HepG2 (cell line): ENCODE data around the gene GPER1. TPM values are rescaled to one million over a fixed set of nuclear protein-coding genes. Genes with fewer than 3 reads are reported as not detected.

Experiments used
- ELF3 ChIP-seq: IDR thresholded peaks from 2 replicates; pipeline ENCODE4 v1.6.1; 2016; ENCODE audit warnings: missing genetic modification reagents, missing compliant biosample characterization
- MYC ChIP-seq: sonication (generic); formaldehyde crosslinking; IDR thresholded peaks from 2 replicates; pipeline ENCODE4 v1.9.0; 2021; ENCODE audit warnings: missing genetic modification reagents, borderline replicate concordance
- NR1H2 ChIP-seq: sonication (generic); formaldehyde crosslinking; IDR thresholded peaks from 2 replicates; pipeline ENCODE4 v1.8.1; 2022; ENCODE audit warnings: low read depth, missing genetic modification reagents, borderline replicate concordance
- PRPF4 ChIP-seq: fragments of 200-400 bp; formaldehyde crosslinking; IDR thresholded peaks from 2 replicates; pipeline ENCODE4 v1.6.1; 2016; ENCODE audit warnings: low read length, low read depth; ENCODE audit not compliant: poor library complexity, severe bottlenecking
- TBL1XR1 ChIP-seq: fragments of 150-350 bp; IDR thresholded peaks from 2 replicates; pipeline ENCODE4 v1.6.1; 2014; ENCODE audit warnings: borderline replicate concordance, low read length; ENCODE audit not compliant: partially characterized antibody
- U2AF1 ChIP-seq: fragments of 200-400 bp; formaldehyde crosslinking; optimal IDR thresholded peaks from 2 replicates; pipeline ENCODE3; 2017; ENCODE audit warnings: mild to moderate bottlenecking, low read depth, low read length
- ZBTB3 ChIP-seq: sonication (generic); formaldehyde crosslinking; IDR thresholded peaks from 2 replicates; pipeline ENCODE4 v1.4.0; 2020; ENCODE audit warnings: low read depth, mild to moderate bottlenecking, moderate library complexity, missing genetic modification reagents, borderline replicate concordance
- ZNF839 ChIP-seq: sonication (generic); formaldehyde crosslinking; IDR thresholded peaks from 2 replicates; pipeline ENCODE4 v1.4.0; 2020; ENCODE audit warnings: missing genetic modification reagents, mild to moderate bottlenecking, borderline replicate concordance
- ZSCAN25 ChIP-seq: sonication (generic); formaldehyde crosslinking; IDR thresholded peaks from 2 replicates; pipeline ENCODE4 v1.8.0; 2022; ENCODE audit warnings: mild to moderate bottlenecking, missing genetic modification reagents
- polyA plus RNA-seq, 8 experiments: library from polyadenylated mRNA; depleted of rRNA in 3 of 8; stranded (reverse) in 7 of 8; unstranded in 1 of 8; fragments of >200 nt; fragmentation: Illumina TruSeq in 4 of 8; extraction: Trizol in 4 of 8; gene quantifications; 2 replicates each; pipeline versions ENCODE4 v1.2.1 to v1.2.3, GENCODE V29; 2011 to 2016; ENCODE audit warnings: low read depth in 4 of 8, missing spikeins in 1 of 8, mixed read lengths in 1 of 8; ENCODE audit not compliant: insufficient read depth in 1 of 8
- total RNA-seq, 5 experiments: library from RNA; depleted of rRNA; stranded (reverse); fragments of >200 nt; fragmentation: Illumina TruSeq; extraction: Trizol; gene quantifications; 2 replicates each; pipeline ENCODE4 v1.2.3, GENCODE V29; 2016; ENCODE audit warnings: low read depth in 1 of 5
- TF ChIP-seq, protein P1 (sequence below), 2 experiments: fragments of 450-650 bp in 1 of 2; sonication (generic) in 1 of 2; formaldehyde crosslinking in 1 of 2; IDR thresholded peaks; 2 replicates each; pipeline versions ENCODE4 v1.6.1 to v1.8.0; 2016 to 2022; ENCODE audit warnings: antibody characterized with exemption in 1 of 2, mild to moderate bottlenecking in 1 of 2, missing genetic modification reagents in 1 of 2
- TF ChIP-seq, protein P2 (sequence below): sonication (generic); formaldehyde crosslinking; IDR thresholded peaks from 2 replicates; pipeline ENCODE4 v1.4.0; 2020; ENCODE audit warnings: mild to moderate bottlenecking, missing genetic modification reagents

The GPER1 gene
- total and polyA plus RNA-seq, 2 of the 13 experiments (the other 11 are each of a cell fraction or from before 2014, with no cell fraction given) = 12.7 to 19.7 TPM

DNA sequence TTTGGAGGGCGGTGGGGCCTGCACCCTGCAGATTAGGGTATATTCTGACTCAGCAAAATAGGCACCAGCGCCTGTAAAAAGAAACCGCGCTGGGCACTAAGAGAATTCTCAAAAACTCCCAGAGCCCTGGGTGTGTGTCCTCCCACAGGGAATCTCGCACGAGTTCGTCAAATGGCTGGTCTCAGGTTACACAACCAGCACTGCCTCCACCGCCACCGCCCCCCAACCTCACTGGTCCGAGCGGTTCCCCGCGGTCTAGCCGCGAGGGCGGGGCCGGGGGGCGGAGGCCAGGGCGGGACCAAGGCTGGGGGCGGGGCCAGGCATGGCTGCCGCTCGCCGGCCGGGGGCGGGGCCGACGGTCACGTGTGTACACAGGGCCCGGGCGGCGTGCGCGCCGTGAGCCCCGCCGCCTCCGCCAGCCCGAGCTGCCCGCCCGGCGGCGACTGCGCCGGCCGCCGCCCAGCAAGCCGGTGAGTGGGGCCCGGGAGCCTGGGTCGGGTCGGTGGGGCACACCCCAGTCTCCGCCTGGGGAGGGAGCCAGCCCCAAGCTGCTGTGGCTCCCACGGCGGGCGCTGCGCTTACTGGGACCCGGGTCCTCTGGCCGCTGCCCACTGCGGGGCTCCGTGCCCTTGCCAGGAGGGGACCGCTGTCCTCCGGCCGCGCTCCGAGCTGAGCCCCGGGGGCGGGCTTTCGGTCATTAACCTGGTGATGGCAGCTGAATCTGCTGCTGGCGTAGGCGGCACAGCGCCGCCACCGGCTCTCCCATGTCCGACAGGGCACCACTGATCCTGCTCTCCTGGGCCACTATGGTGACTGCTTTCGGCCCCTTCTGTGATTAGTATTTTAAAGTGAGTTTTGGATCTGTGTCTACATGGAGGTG lies 43.5 kb upstream of the GPER1 start, which contains the start of gene GPR146 (continued):
- TF ChIP-seq, protein P1, sequence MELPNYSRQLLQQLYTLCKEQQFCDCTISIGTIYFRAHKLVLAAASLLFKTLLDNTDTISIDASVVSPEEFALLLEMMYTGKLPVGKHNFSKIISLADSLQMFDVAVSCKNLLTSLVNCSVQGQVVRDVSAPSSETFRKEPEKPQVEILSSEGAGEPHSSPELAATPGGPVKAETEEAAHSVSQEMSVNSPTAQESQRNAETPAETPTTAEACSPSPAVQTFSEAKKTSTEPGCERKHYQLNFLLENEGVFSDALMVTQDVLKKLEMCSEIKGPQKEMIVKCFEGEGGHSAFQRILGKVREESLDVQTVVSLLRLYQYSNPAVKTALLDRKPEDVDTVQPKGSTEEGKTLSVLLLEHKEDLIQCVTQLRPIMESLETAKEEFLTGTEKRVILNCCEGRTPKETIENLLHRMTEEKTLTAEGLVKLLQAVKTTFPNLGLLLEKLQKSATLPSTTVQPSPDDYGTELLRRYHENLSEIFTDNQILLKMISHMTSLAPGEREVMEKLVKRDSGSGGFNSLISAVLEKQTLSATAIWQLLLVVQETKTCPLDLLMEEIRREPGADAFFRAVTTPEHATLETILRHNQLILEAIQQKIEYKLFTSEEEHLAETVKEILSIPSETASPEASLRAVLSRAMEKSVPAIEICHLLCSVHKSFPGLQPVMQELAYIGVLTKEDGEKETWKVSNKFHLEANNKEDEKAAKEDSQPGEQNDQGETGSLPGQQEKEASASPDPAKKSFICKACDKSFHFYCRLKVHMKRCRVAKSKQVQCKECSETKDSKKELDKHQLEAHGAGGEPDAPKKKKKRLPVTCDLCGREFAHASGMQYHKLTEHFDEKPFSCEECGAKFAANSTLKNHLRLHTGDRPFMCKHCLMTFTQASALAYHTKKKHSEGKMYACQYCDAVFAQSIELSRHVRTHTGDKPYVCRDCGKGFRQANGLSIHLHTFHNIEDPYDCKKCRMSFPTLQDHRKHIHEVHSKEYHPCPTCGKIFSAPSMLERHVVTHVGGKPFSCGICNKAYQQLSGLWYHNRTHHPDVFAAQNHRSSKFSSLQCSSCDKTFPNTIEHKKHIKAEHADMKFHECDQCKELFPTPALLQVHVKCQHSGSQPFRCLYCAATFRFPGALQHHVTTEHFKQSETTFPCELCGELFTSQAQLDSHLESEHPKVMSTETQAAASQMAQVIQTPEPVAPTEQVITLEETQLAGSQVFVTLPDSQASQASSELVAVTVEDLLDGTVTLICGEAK (IDR thresholded peaks at IDR 0.05) = no peak
- TF ChIP-seq, protein P1 (CRISPR knock-in tag; IDR thresholded peaks at IDR 0.05) = no peak; the same call in 1 of the 2 replicates
- TF ChIP-seq PRPF4 (no peak), ZNF839 (CRISPR knock-in tag) (no peak), TBL1XR1 (no peak), NR1H2 (CRISPR knock-in tag) (no peak), ELF3 (CRISPR knock-in tag) (no peak; the same call in 1 of the 2 replicates), MYC (peak; percentile 58; the same call in 1 of the 2 replicates), ZBTB3 (CRISPR knock-in tag) (0 out of 2 replicates have a peak, but pooled peaks have one; percentile 59), U2AF1 (no peak), ZSCAN25 (CRISPR knock-in tag) (no peak)
- TF ChIP-seq, protein P2, sequence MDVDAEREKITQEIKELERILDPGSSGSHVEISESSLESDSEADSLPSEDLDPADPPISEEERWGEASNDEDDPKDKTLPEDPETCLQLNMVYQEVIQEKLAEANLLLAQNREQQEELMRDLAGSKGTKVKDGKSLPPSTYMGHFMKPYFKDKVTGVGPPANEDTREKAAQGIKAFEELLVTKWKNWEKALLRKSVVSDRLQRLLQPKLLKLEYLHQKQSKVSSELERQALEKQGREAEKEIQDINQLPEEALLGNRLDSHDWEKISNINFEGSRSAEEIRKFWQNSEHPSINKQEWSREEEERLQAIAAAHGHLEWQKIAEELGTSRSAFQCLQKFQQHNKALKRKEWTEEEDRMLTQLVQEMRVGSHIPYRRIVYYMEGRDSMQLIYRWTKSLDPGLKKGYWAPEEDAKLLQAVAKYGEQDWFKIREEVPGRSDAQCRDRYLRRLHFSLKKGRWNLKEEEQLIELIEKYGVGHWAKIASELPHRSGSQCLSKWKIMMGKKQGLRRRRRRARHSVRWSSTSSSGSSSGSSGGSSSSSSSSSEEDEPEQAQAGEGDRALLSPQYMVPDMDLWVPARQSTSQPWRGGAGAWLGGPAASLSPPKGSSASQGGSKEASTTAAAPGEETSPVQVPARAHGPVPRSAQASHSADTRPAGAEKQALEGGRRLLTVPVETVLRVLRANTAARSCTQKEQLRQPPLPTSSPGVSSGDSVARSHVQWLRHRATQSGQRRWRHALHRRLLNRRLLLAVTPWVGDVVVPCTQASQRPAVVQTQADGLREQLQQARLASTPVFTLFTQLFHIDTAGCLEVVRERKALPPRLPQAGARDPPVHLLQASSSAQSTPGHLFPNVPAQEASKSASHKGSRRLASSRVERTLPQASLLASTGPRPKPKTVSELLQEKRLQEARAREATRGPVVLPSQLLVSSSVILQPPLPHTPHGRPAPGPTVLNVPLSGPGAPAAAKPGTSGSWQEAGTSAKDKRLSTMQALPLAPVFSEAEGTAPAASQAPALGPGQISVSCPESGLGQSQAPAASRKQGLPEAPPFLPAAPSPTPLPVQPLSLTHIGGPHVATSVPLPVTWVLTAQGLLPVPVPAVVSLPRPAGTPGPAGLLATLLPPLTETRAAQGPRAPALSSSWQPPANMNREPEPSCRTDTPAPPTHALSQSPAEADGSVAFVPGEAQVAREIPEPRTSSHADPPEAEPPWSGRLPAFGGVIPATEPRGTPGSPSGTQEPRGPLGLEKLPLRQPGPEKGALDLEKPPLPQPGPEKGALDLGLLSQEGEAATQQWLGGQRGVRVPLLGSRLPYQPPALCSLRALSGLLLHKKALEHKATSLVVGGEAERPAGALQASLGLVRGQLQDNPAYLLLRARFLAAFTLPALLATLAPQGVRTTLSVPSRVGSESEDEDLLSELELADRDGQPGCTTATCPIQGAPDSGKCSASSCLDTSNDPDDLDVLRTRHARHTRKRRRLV (CRISPR knock-in tag) = no peak
